CD4-positive, alpha-beta T cell treated with Interleukin-17A for 4 hours (primary cell): ENCODE data around the gene NHLRC4.

Experiments used
- DNase-seq: peaks from one replicate; pipeline ENCODE4 v3.0.0-alpha.2; 2020; ENCODE audit warnings: mixed read lengths

Gene NHLRC4

DNA sequence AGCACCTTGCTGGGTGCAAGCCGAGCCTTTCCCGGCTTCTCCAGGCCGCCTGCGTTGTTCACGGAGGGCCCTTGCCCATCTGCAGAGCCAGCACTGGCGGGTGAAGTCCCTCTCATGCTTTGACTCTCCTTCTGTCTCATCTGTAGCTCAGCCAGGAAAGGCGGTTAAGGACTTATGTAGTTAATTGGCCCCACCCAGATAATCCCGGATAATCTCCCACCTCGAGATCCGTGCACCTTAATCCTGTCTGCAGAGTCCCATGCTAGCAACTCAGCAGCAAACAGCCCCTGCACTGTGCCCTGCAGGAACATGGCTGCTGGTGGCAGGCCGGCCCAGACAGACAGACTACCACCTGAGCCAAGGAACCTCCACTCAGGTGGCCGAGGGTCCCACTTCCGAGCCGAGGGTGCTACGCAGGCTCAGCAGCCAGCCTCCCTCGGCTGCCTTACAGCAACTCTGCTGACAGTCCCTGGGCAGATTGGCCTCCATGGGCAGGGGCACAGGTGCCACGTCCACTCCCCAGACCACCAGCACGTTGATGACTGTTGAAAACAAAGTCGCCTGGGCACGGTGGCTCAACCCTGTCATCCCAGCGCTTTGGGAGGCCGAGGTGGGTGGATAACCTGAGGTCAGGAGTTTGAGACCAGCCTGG lies 40.0 kb downstream of the NHLRC4 start:
- no peak for DNase-seq

DNA sequence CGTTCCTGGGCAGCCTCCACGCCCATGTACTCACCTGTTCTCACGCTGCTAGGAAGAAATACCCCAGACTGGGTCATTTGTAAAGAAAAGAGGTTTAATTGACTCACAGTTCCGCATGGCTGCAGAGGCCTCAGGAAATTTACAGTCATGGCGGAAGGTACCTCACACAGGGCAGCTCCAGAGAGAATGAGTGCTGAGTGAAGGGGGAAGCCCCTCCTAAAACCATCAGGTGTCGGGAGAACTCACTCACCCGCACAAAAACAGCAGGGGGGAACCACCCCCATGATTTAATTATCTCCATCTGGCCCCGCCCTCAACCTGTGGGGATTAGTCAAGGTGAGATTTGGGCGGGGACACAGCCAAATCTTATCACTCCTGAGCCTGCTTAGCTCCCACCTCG lies 41.2 kb downstream of the NHLRC4 start:
- no peak for DNase-seq

DNA sequence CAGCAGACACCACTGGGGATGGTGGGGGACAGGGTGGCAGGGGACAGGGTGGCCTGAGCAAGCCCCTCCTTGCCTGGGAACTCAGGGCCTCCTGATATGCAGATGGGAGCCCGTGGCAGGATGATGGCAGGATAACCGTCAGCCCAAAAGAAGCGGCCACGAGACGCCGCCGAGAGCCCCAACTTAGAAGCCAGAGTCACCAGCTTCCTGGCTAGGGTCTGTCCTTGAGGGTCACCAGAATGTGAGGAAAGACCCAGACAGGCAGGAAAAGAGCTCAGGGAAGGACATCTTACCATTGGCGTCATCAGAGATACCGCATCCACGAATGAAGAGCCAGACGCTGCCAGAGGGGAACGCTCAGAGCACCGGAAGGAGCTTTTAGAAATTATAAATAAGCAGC lies 42.5 kb downstream of the NHLRC4 start:
- DNase-seq = no peak

DNA sequence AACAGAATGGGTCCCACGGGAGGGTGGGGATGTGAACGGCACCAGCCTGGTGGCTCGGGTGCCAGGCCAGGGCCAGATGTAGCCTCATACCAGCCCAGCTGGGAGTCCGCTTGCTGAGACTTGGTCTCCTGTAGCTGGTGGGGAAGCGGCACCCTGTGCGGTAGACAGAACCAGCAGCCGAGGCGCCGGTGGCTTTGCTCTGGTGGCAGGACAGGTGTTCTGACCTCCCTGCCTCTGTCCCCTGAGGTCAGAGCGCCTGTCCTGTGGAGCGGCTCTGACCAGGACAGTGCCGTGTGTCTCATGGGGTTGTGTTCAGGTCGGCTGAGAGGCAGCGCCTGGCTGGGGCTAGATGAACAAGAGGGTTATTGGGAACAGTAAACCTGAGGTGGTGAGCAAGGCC lies 43.2 kb downstream of the NHLRC4 start:
- DNase-seq = no peak

GRCh38 chr16:610513-611381 lies 43.9 kb downstream of the NHLRC4 start:
- DNase-seq = peak; percentile 73

DNA sequence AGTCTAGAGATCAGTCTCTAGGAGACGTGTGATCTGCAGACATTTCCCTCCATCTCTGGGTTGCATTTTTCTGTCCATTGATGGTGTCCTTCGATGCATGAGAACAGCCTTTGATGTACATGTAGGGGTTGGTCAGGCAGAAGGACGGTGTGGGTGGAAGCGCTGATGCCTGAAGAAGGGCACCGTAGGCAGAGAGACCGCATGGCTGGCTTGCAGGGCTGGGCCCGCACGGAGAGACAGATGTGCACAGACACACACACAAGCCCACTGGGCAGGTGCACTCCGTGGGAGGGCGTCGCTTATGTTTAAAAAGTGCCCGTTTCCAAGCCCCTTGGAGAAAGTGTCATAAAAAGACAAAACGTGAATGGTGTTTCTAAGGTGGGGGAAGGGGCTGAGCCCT lies 48.3 kb downstream of the NHLRC4 start:
- DNase-seq = no peak

DNA sequence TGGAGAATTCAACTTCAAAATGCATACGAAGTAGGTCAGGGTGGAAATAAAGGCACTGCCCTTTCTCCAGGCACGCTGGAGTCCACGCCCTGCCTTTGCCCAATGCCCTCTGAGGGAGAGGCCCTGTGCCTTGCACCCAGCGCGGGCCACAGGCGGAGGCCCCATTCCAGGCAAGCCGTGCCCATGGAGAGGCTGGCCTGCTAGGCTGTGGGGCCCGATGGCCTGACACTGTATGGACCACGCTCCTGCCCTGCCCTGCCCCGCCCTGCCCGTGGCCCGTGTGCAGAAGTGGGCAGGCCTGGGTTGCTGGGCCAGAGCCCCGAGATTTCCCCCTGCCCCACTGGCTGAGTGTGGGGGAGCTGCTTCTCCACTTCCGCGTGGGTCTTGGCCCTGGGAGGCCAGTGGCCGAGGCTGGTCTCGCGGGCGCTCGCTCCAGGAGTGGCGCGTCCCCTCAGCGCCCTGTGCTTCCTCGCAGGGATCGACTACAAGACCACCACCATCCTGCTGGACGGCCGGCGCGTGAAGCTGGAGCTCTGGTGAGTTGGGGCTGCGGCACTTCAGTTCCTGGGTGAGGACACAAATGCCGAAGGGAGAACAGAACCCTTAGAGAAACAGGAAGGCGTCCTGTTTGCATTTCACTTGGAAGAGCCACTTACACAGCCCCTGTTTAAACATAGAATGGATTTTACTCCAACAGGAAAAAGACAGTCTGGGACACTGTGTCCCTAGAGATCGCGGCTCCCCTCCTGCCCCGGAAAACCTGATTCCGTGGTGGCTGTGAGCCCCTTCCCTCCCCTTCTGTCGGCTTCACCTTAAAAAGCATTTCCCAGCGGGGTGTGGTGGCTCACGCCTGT lies 50.2 kb downstream of the NHLRC4 start:
- no peak for DNase-seq

- DNase-seq = no peak
Measured at GRCh38 chr16:617855-618254, 51.0 kb downstream of the NHLRC4 start.
